ENCODE measurements around the gene EFCAB12. TPM values are rescaled to one million over a fixed set of nuclear protein-coding genes. Genes with fewer than 3 reads are reported as not detected.
"Not testable (repeated sequence)": the region's sequence is repeated elsewhere in the genome, so short reads cannot be mapped to it uniquely, and the experiment has no call there.

The EFCAB12 gene
- total RNA-seq, 1 experiment from 2014 or later = 0.54 TPM

DNA sequence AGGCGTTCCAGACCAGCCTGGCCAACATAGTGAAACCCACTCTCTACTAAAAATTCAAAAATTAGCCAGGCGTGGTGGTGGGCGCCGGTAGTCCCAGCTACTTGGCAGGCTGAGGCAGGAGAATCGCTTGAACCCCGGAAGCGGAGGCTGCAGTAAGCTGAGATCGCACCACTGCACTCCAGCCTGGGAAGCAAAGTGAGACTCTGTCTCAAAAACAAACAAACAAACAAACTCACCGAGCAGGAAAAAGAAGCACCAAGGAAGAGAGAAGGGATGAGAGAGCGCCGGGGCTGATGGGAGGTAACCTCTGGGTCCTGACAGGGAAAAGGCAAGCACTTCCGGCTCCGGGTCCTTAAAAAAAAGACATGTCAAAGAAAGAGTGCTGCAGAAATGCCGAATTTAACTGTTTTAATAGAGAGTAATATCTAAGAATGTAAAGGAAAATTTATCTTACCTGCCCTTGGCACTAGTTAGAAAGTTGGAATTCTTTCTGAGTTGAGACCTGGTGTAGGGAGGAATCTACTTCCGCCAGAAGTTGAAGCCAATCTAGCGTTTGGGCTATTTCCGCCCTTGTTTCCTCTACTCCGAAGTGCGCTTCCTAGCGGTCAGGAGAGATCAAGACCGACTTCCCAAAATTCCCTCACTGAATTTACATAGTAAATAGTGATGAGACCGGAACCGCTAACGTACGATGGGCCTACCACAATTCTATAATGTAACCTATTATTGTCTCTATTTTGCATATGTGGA lies 29.1 kb downstream of the EFCAB12 start:
- intact Hi-C loops (cut with micrococcal nuclease; ENCODE audit: unreplicated experiment) = no loop called here
- ATAC-seq (peak; percentile 94), DNase-seq (ENCODE audit: low read depth, low spot score) (peak; percentile 98)
- Histone ChIP-seq H3K27ac (ENCODE audit: low read length) (peak overlapping the region; percentile 96), H3K4me1 (ENCODE audit: control insufficient read depth, insufficient read depth, low read length) (peaks cover 16% of the 10 kb centered on the region), H3K9me3 (ENCODE audit: control insufficient read depth, insufficient read depth, low read depth, low read length) (no peaks in the 10 kb centered on the region), H3K27me3 (ENCODE audit: control insufficient read depth, insufficient read depth, low read length) (no peaks in the 10 kb centered on the region), H3K4me3 (ENCODE audit: low read depth in 2 of 2, low read length in 2 of 2) (peak overlapping the region; percentile 72 to 93), H3K36me3 (ENCODE audit: control insufficient read depth, insufficient read depth, low read length) (peaks cover 3% of the 10 kb centered on the region; the same call in 1 of the 2 replicates)
- in situ Hi-C loops (cut with HindIII; ENCODE audit: low pct_unique_long_range_greater_than_20kb, low sequenced_read_pairs) = no loop called here
- no TSS peak for BruUV-seq (replicated peaks)
- TF ChIP-seq, protein P1, sequence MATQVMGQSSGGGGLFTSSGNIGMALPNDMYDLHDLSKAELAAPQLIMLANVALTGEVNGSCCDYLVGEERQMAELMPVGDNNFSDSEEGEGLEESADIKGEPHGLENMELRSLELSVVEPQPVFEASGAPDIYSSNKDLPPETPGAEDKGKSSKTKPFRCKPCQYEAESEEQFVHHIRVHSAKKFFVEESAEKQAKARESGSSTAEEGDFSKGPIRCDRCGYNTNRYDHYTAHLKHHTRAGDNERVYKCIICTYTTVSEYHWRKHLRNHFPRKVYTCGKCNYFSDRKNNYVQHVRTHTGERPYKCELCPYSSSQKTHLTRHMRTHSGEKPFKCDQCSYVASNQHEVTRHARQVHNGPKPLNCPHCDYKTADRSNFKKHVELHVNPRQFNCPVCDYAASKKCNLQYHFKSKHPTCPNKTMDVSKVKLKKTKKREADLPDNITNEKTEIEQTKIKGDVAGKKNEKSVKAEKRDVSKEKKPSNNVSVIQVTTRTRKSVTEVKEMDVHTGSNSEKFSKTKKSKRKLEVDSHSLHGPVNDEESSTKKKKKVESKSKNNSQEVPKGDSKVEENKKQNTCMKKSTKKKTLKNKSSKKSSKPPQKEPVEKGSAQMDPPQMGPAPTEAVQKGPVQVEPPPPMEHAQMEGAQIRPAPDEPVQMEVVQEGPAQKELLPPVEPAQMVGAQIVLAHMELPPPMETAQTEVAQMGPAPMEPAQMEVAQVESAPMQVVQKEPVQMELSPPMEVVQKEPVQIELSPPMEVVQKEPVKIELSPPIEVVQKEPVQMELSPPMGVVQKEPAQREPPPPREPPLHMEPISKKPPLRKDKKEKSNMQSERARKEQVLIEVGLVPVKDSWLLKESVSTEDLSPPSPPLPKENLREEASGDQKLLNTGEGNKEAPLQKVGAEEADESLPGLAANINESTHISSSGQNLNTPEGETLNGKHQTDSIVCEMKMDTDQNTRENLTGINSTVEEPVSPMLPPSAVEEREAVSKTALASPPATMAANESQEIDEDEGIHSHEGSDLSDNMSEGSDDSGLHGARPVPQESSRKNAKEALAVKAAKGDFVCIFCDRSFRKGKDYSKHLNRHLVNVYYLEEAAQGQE (IDR thresholded peaks at IDR 0.05; ENCODE audit: insufficient read depth in 1 of 2, low read depth in 2 of 2, low read length in 1 of 2) = no peak
- TF ChIP-seq, protein P2, sequence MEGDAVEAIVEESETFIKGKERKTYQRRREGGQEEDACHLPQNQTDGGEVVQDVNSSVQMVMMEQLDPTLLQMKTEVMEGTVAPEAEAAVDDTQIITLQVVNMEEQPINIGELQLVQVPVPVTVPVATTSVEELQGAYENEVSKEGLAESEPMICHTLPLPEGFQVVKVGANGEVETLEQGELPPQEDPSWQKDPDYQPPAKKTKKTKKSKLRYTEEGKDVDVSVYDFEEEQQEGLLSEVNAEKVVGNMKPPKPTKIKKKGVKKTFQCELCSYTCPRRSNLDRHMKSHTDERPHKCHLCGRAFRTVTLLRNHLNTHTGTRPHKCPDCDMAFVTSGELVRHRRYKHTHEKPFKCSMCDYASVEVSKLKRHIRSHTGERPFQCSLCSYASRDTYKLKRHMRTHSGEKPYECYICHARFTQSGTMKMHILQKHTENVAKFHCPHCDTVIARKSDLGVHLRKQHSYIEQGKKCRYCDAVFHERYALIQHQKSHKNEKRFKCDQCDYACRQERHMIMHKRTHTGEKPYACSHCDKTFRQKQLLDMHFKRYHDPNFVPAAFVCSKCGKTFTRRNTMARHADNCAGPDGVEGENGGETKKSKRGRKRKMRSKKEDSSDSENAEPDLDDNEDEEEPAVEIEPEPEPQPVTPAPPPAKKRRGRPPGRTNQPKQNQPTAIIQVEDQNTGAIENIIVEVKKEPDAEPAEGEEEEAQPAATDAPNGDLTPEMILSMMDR (IDR thresholded peaks at IDR 0.05) = peak; percentile 97
- TF ChIP-seq TCF7L2 (IDR thresholded peaks at IDR 0.05; ENCODE audit: low read depth, low read length) (peak; percentile 57; the same call in 1 of the 2 replicates), SIN3A (IDR thresholded peaks at IDR 0.05; ENCODE audit: borderline replicate concordance, insufficient read depth, low read depth, low read length) (peak; percentile 47; the same call in 1 of the 2 replicates)
- CTCF ChIA-PET = interaction anchor here (0.6 to 1.0 kb wide), 5 partner anchors 29 to 431 kb away, joined by 3 to 20 read pairs (median 7); partner anchors contain the start of gene EFCAB12
- POLR2A ChIA-PET = interaction anchor here (0.6 to 1.2 kb wide), 9 partner anchors 14 to 1801 kb away, joined by 3 to 15 read pairs (median 5); partner anchors contain the start of gene MCM2

- Histone ChIP-seq H3K27me3 (ENCODE audit: control insufficient read depth, insufficient read depth, low read length) (no peaks in the 10 kb centered on the region), H3K4me3 (ENCODE audit: low read depth in 2 of 2, low read length in 2 of 2) (peak overlapping the region; percentile 72 to 93), H3K4me1 (ENCODE audit: control insufficient read depth, insufficient read depth, low read length) (peaks cover 16% of the 10 kb centered on the region), H3K36me3 (ENCODE audit: control insufficient read depth, insufficient read depth, low read length) (peaks cover 3% of the 10 kb centered on the region; the same call in 1 of the 2 replicates), H3K9me3 (ENCODE audit: control insufficient read depth, insufficient read depth, low read depth, low read length) (no peaks in the 10 kb centered on the region), H3K27ac (ENCODE audit: low read length) (peak overlapping the region; percentile 96)
- BruUV-seq (replicated peaks) = no TSS peak
- DNase-seq (ENCODE audit: low read depth, low spot score) = no peak
- TF ChIP-seq SIN3A (IDR thresholded peaks at IDR 0.05; ENCODE audit: borderline replicate concordance, insufficient read depth, low read depth, low read length) (no peak), TCF7L2 (IDR thresholded peaks at IDR 0.05; ENCODE audit: low read depth, low read length) (no peak), POLR2AphosphoS5 (IDR thresholded peaks at IDR 0.05; ENCODE audit: low read depth, low read length) (no peak)
- TF ChIP-seq, protein P1 (IDR thresholded peaks at IDR 0.05; ENCODE audit: insufficient read depth in 1 of 2, low read depth in 2 of 2, low read length in 1 of 2) = no peak
- TF ChIP-seq, protein P2 (IDR thresholded peaks at IDR 0.05) = no peak
- intact Hi-C loops (cut with micrococcal nuclease; ENCODE audit: unreplicated experiment) = no loop called here
- ChIA-PET CTCF (interaction anchor here (1.0 kb wide), 1 partner anchor 29 kb away, joined by 3 read pairs; the partner anchor contains the start of gene EFCAB12), POLR2A (interaction anchor here (0.6 kb wide), 1 partner anchor 11 kb away, joined by 5 read pairs; no protein-coding TSS in a partner anchor)
- in situ Hi-C loops (cut with HindIII; ENCODE audit: low pct_unique_long_range_greater_than_20kb, low sequenced_read_pairs) = no loop called here
- peak; percentile 36 for ATAC-seq
These were observed 29.7 kb downstream of the EFCAB12 start for GRCh38 chr3:129398803-129399144.

GRCh38 chr3:129393760-129394564 lies 34.5 kb downstream of the EFCAB12 start:
- peaks cover 23% of the 10 kb centered on the region for H3K4me1 ChIP-seq (ENCODE audit: control insufficient read depth, insufficient read depth, low read length)
- H3K4me3 ChIP-seq (ENCODE audit: low read depth in 2 of 2, low read length in 2 of 2); in situ Hi-C loops (cut with HindIII; ENCODE audit: low pct_unique_long_range_greater_than_20kb, low sequenced_read_pairs); H3K27me3 ChIP-seq (ENCODE audit: control insufficient read depth, insufficient read depth, low read length); BruUV-seq (replicated peaks); DNase-seq (ENCODE audit: low read depth, low spot score); H3K9me3 ChIP-seq (ENCODE audit: control insufficient read depth, insufficient read depth, low read depth, low read length); intact Hi-C loops (cut with micrococcal nuclease; ENCODE audit: unreplicated experiment); POLR2A ChIA-PET; H3K27ac ChIP-seq (ENCODE audit: low read length); ATAC-seq: not testable (repeated sequence)
- peaks cover 12% of the 10 kb centered on the region for H3K36me3 ChIP-seq (ENCODE audit: control insufficient read depth, insufficient read depth, low read length)
- CTCF ChIA-PET = interaction anchor here (0.6 kb wide), 2 partner anchors 10 to 45 kb away, joined by 3 to 4 read pairs; no protein-coding TSS in a partner anchor

All from Panc1 (cell line).